ENCODE measurements around the gene HS2ST1.

HS2ST1 gene

DNA sequence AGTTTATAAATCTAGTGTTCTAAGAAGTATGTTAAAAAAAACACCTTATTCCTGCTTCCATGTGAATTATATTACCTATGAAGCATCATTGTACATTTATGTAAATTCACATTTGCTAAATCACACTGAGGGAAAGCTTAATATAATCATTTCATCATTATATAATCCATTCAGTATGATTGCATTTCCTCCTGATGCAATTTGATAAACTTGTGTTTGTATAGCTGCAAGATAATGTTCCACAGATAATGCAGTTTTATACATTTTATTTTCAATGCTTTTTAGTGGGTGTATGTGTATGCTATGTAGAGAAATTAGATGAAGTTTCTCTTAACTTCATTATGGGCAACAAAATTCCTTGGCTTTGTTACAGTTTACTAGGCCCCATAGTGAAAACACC is 79.6 kb downstream of the HS2ST1 start:
- no peak overlapping the region for H3K27ac ChIP-seq (replicated peaks)
- no peak for DNase-seq (ENCODE audit: low read depth in 1 of 2, low spot score in 1 of 2)
- TF ChIP-seq, protein P1, sequence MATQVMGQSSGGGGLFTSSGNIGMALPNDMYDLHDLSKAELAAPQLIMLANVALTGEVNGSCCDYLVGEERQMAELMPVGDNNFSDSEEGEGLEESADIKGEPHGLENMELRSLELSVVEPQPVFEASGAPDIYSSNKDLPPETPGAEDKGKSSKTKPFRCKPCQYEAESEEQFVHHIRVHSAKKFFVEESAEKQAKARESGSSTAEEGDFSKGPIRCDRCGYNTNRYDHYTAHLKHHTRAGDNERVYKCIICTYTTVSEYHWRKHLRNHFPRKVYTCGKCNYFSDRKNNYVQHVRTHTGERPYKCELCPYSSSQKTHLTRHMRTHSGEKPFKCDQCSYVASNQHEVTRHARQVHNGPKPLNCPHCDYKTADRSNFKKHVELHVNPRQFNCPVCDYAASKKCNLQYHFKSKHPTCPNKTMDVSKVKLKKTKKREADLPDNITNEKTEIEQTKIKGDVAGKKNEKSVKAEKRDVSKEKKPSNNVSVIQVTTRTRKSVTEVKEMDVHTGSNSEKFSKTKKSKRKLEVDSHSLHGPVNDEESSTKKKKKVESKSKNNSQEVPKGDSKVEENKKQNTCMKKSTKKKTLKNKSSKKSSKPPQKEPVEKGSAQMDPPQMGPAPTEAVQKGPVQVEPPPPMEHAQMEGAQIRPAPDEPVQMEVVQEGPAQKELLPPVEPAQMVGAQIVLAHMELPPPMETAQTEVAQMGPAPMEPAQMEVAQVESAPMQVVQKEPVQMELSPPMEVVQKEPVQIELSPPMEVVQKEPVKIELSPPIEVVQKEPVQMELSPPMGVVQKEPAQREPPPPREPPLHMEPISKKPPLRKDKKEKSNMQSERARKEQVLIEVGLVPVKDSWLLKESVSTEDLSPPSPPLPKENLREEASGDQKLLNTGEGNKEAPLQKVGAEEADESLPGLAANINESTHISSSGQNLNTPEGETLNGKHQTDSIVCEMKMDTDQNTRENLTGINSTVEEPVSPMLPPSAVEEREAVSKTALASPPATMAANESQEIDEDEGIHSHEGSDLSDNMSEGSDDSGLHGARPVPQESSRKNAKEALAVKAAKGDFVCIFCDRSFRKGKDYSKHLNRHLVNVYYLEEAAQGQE (IDR thresholded peaks at IDR 0.05; ENCODE audit: insufficient replicate concordance, low read depth), result no peak
- TF ChIP-seq GABPA (IDR thresholded peaks at IDR 0.05; ENCODE audit: low read depth) (no peak), SPI1 (IDR thresholded peaks at IDR 0.05; ENCODE audit: borderline replicate concordance, low read depth) (no peak), POLR2AphosphoS5 (IDR thresholded peaks at IDR 0.05; ENCODE audit: low read depth) (no peak)
- H3K27me3 ChIP-seq (ENCODE audit: insufficient read depth, poor library complexity, severe bottlenecking), result no peaks in the 10 kb centered on the region
- H3K4me3 ChIP-seq (replicated peaks; ENCODE audit: insufficient read depth, low read length), result no peak overlapping the region

DNA sequence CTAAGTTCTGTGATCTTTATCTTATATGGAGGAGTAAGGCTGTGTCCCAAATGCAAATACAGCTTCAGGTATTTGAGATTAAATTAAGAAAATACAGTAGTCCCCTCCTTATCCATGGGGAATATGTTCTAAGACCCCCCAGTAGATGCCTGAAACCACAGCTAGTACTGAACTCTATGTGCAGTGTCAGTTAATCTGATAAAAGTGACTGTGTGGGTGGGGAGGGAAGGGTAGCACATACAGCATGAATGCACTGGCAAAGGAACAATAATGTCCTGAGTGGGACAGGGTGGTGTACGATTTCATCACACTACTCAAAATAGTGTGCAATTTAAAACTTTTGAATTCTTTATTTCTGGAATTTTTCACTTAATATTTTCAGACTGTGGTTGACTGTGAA is 83.1 kb downstream of the HS2ST1 start:
- no peak for DNase-seq (ENCODE audit: low read depth in 1 of 2, low spot score in 1 of 2)
- no peak for TF ChIP-seq SPI1 (IDR thresholded peaks at IDR 0.05; ENCODE audit: borderline replicate concordance, low read depth)
- TF ChIP-seq GABPA (IDR thresholded peaks at IDR 0.05; ENCODE audit: low read depth), result no peak
- no peak for TF ChIP-seq CTCF (IDR thresholded peaks at IDR 0.05; ENCODE audit: insufficient read depth, low read length)
- TF ChIP-seq, protein P1 (IDR thresholded peaks at IDR 0.05; ENCODE audit: insufficient replicate concordance, low read depth), result no peak
- TF ChIP-seq POLR2AphosphoS5 (IDR thresholded peaks at IDR 0.05; ENCODE audit: low read depth), result no peak
- no peaks in the 10 kb centered on the region for H3K27me3 ChIP-seq (ENCODE audit: insufficient read depth, poor library complexity, severe bottlenecking)
- no peak overlapping the region for H3K27ac ChIP-seq (replicated peaks)
- no peak overlapping the region for H3K4me3 ChIP-seq (replicated peaks; ENCODE audit: insufficient read depth, low read length)

DNA sequence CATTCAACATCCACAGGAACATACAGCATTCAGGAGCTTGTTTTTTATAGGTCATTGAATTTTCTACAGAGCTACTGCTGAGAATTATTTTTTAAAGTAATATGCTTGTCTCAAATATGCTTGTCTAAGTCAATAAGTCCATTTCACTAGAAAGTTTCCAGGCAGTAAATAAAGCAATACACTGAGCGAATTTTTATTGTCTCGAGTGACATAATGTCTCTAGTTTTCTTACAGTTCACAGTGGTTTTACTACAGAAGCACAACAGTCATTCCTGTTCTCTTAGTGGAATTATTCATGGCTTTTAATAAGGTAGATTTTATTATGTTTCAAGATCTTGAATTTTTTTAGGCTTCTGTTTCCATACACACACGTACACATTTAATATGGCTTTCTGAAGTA is 83.8 kb downstream of the HS2ST1 start:
- no peak overlapping the region for H3K27ac ChIP-seq (replicated peaks)
- DNase-seq (ENCODE audit: low read depth in 1 of 2, low spot score in 1 of 2), result no peak
- TF ChIP-seq CTCF (IDR thresholded peaks at IDR 0.05; ENCODE audit: insufficient read depth, low read length), result no peak
- no peak for TF ChIP-seq GABPA (IDR thresholded peaks at IDR 0.05; ENCODE audit: low read depth)
- TF ChIP-seq, protein P1 (IDR thresholded peaks at IDR 0.05; ENCODE audit: insufficient replicate concordance, low read depth), result no peak
- TF ChIP-seq SPI1 (IDR thresholded peaks at IDR 0.05; ENCODE audit: borderline replicate concordance, low read depth), result no peak
- no peak for TF ChIP-seq POLR2AphosphoS5 (IDR thresholded peaks at IDR 0.05; ENCODE audit: low read depth)
- H3K4me3 ChIP-seq (replicated peaks; ENCODE audit: insufficient read depth, low read length), result no peak overlapping the region
- no peaks in the 10 kb centered on the region for H3K27me3 ChIP-seq (ENCODE audit: insufficient read depth, poor library complexity, severe bottlenecking)

All from HL-60 (cell line).